Fibroblast of skin of abdomen (primary cell): ENCODE results near the gene GNB1L.

Experiments used
- DNase-seq: peaks from one replicate; pipeline ENCODE4 v3.0.0-alpha.2; 2013

GNB1L gene

DNA sequence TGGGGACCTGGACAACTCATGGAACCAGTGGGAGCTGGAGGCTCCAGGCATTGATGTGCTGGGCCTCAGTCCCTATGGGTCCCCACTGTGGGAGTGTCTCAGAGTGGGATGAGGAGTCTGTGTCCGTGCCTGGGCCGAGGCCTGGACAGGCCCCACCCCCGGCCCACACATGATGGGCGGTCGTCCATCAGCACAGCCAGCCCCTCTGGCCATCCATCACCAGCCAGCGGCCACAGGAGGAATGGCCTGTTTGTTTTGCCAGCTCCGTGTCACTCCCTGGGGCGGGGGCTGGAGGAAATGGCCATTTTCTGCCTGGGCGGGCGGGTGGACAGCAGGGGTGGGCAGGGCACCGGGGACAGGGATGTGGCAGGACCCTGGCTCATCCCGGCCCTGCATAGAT lies 107.1 kb downstream of the GNB1L start:
- DNase-seq = no peak

DNA sequence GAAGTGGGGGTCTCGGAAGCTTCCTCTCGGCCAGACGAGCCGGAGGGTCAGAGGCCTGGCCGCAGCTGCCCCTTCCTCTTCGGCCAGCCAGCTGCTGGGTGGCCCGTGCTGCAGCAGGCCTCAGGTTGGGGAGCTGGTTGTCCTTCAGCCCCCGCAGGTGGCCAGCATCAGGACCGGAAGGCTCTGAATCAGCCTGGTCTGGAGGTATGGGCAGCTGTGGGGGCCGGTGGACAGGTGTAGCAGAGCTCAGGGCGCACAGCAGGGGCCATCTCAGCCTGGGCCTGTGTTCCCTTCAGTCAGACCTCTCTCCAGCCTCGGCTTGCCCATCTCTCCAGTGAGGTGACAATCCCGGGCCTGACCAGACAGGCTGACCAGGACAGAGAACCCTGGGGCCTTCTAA lies 107.9 kb downstream of the GNB1L start:
- no peak for DNase-seq

DNA sequence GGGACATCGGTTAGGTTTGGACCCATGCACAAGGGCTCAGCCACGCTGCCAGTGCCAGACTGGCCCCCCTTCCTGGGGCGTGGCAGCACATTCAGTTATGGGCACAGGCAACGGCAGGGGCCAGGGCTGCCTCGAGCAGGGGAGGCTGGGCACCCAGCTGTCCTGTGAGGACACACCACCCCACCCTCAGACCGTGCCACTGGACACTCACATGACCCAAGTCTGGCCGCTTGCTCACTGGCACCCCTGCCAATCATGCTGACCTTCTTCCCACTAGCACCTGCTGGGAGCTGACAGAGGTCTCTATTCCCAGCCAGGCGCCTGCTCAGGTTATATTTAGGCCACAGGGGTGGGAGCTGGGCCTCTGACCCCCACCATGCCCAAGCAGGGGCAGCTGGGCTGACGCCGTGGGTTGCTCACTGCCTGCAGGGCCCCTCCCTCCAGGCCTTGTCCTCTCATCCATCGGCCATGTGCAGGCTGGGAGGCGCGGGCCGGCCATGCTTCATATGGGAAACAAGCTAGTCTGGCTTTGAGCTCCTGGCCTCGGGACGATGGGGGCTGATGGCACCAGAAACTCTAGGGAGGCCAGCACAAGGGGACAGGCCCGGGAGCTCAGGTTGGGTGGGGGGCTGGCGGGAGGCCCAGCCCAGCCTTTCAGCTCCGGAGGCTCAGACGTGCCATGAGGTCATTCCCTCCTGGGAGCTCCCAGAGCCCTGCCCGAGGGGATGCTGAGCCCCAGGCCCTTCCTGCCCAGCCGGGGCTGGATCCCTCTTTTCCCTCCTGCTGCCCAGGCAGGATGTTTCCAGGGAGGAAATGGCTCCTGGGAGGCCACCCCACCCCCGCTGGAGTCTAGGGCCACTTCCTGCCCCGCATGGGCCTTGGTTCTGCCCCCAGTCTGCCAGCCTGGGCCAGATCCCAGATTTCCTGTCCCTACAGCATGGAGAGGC lies 109.2 kb downstream of the GNB1L start:
- DNase-seq = no peak

DNA sequence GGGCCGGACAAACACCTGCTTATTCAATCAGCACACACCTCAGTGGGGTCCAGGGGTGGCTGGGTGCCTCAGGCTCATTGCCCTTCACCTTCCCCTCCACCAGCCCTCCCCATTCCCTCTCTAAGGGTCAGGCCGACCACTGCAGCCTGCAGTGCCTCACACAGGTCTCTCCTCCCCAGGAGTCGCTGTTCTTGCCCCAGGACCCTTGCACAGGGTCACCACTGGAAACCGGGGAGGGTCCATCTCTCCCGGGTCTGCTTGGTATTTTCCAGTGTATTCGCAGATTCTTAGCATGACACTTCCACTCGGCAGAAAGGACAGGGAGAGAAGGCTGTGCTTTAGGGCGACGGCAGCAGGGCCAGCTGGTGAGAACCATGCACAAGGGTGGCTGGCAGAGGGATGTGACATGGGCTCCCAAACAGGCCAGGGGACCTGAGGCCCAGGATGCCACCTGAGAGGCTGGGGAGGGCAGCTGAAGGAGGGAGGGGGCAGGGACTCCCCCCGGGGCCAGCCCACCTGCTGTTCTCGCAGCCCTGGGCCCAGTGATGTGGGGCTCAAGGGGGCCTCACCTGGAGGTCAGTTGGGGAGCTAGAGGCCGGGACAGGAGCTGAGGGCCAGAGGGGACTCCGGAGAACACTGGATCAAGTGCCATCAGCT lies 110.2 kb downstream of the GNB1L start:
- DNase-seq = no peak

DNA sequence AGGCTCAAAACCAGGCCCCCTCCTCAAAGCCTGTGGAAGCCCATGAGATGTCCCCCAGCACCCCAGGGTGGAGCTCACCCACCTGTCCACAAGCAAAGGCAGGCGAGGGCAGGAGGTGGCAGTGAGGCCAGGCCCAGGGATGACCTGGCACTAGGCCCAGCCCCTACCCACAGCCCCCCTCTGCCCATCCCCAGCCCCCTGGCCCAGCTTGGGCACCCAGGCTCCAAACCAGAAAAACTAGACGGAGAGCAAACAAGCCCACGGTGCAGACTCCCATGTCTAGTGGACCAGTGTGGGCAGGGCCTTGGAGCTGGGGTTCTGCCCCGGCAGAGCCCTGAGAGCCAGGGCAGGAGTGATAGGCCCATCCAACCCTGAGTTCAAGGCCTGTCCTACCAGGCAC lies 111.0 kb downstream of the GNB1L start:
- no peak for DNase-seq

DNA sequence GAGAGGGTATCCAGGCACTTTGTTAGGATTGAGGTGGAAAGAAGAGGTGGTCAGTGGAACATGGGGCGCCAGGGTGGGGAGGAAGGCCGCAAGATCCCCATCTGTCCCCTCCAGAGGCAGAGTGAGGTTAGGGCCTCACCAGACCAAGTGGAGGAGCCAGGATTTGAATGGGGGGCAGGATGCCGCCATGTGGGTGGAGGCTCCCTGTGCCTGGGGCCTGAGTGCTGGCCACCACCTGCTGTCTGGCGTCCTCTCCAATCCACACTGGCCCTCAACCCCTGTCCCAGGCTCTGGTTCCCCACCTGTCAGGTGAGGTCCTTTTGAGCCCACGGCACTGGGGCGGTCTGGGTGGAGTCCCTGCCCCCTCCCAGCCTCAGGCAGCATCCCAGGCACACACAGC lies 111.6 kb downstream of the GNB1L start:
- no peak for DNase-seq

DNA sequence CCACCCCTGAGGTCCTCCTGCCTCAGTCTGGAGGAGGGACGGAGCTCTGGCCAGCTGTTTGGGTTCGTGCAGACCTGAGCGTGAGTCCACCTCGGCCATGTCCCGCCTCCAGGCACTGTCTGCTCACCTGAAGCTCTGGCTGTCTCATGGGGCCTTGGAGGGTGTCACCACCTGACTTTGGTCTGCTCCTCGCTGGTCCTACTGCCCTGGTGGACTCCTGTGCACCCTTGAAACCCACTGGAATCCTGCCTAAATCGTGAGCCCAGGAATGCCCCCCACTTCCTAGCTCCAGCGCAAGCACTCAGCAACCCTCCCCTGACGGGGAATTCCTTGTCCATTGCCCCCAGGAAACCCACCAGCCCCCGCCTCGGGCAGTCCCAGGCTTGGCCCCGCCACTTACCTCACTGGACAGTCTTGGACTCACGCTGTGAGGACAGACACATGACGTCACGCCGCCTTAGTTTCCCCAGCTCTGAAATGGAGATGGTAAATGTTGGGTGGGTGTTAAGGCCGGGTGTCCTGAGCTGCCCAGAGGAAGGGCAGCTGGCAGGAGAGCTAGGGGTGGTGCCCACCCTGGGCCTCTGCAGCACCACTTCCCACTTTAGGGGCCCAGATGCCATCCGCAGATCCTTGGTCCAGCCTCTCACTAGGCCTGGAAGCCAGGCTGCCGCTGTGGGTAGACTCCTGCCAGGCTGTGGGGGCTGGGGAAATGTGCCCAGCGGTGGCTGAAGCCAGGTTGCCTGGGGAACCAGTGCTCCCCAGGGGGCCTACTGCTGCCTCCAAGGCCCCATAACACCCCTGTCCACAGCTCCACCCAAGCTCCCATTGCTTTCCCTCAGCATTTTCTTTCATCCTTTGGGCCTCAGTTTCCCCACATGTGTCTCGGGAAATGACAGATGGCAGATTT lies 112.3 kb downstream of the GNB1L start:
- DNase-seq = no peak

DNA sequence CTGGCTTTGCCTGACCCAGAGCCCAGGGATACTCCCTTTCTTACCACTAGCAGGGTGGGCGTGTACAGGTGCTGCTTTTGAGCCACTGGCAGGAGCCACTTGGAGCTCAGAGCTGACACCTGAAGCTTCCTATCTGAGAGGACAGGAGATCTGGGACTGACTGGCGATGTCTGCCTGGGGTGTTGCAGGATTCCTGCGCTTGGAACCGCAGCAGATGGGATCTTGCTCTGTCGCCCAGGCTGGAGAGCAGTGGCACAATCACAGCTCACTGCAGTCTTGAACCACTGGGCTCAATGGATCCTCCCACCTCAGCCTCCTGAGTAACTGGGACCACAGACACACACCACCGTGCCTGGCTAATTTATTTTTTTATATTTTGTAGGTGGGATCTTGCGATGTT lies 113.6 kb downstream of the GNB1L start:
- DNase-seq = no peak

DNA sequence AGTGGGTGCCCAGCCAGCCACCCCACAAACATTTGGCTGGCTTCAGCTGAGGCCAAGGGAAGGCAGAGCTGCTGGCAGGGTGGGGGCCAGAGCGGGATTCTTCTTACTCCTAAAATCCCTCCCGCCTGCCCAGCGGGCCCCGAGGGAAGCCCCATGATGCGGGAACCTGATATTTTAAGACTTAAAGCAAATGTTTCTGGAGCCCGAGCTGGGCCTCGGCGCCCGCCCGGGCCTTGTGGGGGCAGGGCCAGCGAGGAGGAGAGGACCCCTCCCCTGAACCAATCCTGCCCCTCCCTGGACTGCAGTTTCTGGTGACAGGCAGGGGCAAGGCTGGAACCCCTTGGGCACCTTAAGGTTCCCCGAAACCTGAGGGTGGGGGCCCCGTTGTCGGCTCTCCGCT lies 114.1 kb downstream of the GNB1L start:
- no peak for DNase-seq

DNA sequence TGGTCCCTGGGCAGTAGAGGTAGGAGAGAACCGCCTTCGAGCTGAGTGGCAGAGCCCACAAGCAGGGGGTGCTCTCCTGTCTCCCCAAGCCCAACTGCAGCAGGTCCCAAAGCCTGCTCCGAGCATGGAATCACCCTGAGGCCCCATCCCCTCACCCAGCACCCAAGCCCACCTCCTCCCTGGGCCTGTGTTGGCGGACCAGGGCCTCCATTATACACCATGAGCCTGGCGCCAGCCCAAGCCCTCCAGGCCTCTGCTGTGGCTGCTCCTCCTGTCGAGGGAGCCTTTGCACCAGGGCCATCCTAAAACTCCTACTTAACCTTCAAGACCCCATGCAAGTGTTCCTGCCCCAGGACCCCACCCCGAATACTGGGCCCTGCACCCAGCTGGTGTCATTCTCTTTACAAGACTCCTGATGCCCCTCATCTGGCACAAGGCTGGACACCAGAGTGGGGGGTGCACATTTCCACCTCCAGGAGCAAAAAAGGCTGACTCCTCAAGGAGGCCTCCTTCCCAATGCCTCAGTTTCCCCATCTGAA lies 114.7 kb downstream of the GNB1L start:
- no peak for DNase-seq

DNA sequence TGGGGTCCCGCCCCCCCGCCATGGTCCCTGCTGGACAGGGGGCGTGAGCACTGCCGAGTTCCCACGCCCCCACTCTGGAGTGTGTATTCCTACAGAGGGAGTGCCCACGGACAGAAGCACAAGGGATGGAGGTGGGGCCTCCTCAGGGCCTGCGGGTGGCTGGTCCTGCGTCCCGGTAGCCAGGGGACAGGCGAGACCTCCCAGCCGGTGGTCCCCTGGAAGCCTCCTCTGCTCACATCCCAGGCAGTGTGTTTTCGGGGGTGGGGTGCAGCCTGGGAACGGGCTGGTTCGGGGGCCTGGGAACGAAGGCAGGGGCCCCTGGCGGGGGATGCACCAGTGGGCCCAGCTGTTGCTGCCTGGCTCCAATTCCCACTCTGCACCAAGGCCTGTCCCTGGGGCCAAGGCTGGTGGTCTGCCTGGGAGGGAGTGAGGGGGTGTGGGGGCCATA lies 115.2 kb downstream of the GNB1L start:
- DNase-seq = no peak

DNA sequence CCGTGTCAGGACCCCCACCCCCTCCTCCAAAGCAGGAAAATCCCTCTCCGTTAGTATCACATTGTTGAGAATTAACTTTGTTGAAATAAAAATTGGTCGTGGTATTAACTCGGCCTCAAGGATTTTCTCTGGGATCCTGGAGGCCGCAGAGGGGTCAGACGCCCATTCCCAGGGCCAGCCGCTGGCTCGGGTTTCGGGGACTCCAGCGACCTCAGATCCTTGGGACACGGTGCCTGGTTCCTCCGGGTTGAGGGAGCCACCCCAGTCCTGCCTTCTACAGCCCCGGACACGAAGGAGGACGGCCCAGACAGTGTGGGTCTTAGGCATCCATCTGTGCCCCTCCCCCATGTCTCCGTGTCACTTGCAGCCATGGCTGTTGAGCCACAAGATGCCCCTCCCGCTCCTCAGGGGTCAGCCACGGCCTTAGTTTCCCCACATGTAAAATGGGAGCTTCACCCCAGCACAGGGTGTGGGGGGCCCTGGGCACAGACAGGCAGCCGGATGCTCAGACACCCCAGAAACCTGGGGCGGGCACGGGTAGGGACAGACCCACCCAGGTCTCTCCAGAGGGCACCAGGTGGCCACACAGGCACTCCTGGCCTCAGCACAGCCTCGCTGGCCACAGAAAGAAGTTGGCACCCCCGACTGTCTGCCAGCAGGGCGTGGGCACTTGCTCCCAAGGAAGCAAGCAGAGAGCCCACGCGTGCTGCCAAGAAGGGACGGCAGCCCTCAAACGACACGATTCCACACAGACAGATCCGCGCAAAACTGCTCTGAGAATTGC lies 115.8 kb downstream of the GNB1L start:
- DNase-seq = no peak

DNA sequence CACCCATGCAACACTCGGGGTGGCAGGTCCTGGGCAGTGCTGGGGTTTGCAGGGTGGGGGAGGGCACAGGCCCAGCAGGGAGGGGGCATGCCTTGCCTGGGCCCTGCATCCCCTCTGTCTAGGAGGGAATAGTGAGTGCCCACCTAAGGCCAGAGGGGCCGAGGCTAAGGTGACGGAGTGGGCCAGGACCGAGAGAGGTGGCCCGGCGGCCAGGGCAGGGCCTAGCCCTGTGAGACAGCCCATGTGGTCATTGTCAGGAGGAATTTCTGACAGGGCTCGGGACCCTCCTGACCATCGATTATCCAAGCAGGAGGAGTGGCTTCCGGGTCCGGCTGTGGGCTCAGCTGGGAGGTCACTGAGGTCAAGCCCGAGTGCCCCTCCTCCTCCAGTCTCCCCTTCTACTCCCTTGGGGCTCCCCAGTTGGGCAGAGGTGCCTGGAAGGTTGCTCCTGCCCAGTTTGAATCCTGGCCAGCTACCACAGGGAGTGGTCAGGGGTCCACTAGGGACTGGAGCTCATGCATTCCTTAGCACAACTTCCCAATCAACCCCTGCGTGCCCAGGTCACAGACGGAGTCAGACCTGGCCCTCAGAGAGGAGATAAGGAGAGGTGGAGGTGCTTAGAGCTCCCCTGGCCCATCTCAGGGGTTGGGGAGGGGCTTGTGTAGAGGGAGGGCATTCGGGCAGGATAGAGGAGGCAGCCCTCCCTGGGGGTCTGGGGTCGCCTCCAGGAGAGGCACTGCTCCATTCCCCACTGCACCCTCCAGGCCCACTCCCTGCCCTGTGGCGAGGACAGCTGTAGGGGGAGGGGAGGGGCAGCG lies 116.6 kb downstream of the GNB1L start:
- no peak for DNase-seq

DNA sequence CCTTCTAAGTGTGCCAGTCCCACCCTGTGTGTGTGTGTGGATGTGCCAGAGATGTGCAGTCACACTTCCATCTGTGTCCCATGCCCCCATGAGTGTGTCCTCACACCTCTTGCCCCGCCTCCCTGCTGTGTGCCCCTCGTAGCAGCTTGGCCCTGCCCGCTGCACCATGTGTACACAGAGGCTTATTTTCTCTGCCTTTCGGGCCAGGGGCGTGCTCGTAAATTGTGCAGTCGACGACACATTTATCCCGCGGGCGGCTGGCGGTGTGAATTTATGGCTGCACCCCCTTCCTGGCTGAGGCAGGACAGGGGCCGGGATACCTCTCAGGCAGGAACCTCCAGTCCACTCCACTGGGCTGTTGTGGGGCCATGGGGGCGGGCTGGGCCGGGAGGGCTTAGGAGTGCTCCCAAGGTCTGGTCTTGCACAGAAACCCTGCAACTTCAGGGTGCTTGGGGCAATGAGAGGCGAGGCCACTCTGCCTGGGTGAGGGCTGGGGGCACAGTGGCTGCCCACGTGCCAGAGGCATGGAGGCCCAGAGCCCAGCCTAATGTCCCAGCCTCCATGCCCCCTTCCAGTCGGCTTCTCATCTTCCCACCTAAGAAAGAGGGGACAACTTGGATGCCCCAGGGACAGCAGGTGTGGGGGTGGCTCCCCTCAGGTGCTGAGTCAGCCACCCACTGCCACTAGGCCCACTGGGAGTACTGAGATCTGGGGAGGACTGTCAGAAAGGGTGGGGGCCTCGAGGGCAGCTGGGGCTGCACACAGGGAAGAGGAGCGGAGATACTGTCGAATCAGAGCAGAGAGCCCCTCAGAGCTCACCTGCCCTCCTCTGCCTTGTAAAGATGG lies 118.8 kb downstream of the GNB1L start:
- no peak for DNase-seq

DNA sequence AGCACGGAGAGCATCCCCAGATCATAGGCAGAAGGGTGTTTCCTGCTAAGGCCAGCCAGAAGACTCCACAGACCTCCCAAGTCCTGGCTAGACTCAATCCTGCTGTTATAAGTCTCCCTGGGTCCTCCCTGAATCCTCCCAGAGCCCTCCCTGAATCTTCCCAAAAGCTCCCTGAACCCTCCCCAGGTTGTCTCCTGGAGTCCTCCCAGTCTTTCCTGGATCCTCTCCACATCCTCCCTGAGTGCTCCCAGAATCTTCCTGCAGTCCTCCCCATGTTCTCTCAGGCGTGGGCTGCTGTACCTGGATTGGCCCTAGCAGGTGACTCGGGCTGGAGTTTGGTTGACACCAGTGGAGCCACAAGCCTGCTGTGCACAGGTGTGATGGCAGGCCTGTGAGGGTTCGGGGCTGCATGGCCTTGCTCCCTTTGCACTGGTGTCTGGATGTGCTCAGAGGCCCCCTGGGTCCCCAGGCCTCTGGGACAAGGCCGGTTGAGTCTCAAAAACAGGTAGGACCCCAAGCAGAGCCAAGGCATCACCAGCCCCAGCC lies 119.8 kb downstream of the GNB1L start:
- no peak for DNase-seq

DNA sequence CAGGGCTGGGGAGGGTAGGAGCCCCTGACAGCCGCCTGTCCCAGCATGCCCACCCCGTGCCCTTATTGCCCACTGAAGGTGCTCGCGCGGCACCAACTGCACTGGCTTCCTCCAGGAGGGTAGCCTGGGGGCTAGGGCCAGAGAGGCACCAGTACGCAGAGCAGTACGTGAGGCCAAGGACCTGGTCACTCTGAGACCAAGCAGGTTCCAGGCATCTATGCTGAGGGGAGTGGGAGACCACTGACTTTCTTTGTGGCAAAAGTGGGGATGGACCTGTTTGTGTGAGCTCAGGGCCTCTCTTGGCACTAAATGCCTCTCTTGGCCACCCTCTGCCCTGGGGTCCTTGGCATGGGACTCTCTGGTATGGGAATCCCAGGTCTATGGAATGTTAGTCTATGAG lies 120.5 kb downstream of the GNB1L start:
- no peak for DNase-seq

DNA sequence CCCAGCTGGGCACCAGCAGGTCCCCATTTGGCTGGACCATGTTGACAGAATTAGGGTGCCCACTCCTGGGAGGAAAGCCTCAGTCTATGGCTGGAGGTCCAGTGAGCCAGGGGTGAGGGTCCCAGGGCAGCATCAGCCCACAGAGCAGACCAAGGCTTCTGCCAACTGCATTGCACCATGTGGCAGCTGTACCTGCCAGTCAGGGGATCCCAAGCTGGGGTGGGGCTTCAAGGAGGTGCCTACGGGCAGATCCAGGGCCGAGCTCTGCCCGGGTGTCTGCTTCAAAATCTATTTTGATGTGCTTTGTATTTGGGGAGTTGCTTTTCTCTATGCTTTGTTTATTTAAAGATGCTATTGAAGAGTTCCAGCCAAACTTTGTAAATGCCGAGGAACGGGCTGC lies 120.9 kb downstream of the GNB1L start:
- no peak for DNase-seq
